Large intestine (tissue), 3 donors: ENCODE measurements around the gene SLC12A2. TPM values are rescaled to one million over a fixed set of nuclear protein-coding genes. Genes with fewer than 3 reads are reported as not detected.

ENCODE experiments used
- DNase-seq, 2 donors: peaks; one replicate each; pipeline versions ENCODE4 v3.0.0 to v3.0.0-alpha.2; 2013
- H3K27ac ChIP-seq: one replicate; pipeline ENCODE4 v1.5.1; 2013; ENCODE audit warnings: low read length
- H3K27me3 ChIP-seq: 2 replicates; pipeline ENCODE4 v1.6.1; 2013; ENCODE audit warnings: low read length; ENCODE audit not compliant: control insufficient read depth, insufficient read depth
- H3K36me3 ChIP-seq: 2 replicates; pipeline ENCODE4 v1.6.1; 2013; ENCODE audit warnings: low read length; ENCODE audit not compliant: control insufficient read depth, insufficient read depth
- H3K4me1 ChIP-seq: one replicate; pipeline ENCODE4 v1.6.1; 2013; ENCODE audit warnings: low read length; ENCODE audit not compliant: control insufficient read depth, insufficient read depth
- H3K4me3 ChIP-seq: one replicate; pipeline ENCODE4 v1.5.1; 2013; ENCODE audit warnings: low read length
- H3K9me3 ChIP-seq: one replicate; pipeline ENCODE4 v1.6.1; 2013; ENCODE audit warnings: mild to moderate bottlenecking, low read depth, low read length, moderate library complexity; ENCODE audit not compliant: control insufficient read depth
- WGBS: methylation state at CpG from one replicate; pipeline ENCODE4 v1.1.5; 2013; ENCODE audit warnings: low lambda C conversion rate; ENCODE audit not compliant: insufficient coverage; 5-methylcytosine and 5-hydroxymethylcytosine counted together
- polyA plus RNA-seq: library from polyadenylated mRNA; unstranded; fragments of 120-200 nt; gene quantifications from one replicate; pipeline ENCODE4 v1.2.1, GENCODE V29; 2013

The SLC12A2 gene
- polyA plus RNA-seq, 1 donor = 86.8 TPM

- WGBS = no CpG with 5 or more reads among the region's 15 CpGs
- H3K27me3 ChIP-seq = no peaks in the 10 kb centered on the region
- H3K9me3 ChIP-seq = no peaks in the 10 kb centered on the region
- H3K4me1 ChIP-seq = no peaks in the 10 kb centered on the region
- H3K36me3 ChIP-seq = no peaks in the 10 kb centered on the region
- no peak overlapping the region for H3K27ac ChIP-seq
- H3K4me3 ChIP-seq = no peak overlapping the region
- no peak for DNase-seq
Observed at GRCh38 chr5:128216860-128217531, 133.4 kb downstream of the SLC12A2 start.

GRCh38 chr5:128220841-128221240 lies 137.3 kb downstream of the SLC12A2 start:
- Histone ChIP-seq H3K27me3 (no peaks in the 10 kb centered on the region), H3K27ac (no peak overlapping the region), H3K4me1 (no peaks in the 10 kb centered on the region), H3K9me3 (no peaks in the 10 kb centered on the region), H3K4me3 (no peak overlapping the region), H3K36me3 (no peaks in the 10 kb centered on the region)
- no peak for DNase-seq
- no CpG with 5 or more reads among the region's 2 CpGs for WGBS

- H3K36me3 ChIP-seq = no peaks in the 10 kb centered on the region
- H3K27me3 ChIP-seq = no peaks in the 10 kb centered on the region
- 100% methylated on average over 1 of the region's 1 CpG for WGBS
- H3K4me3 ChIP-seq = no peak overlapping the region
- H3K9me3 ChIP-seq = no peaks in the 10 kb centered on the region
- no peak for DNase-seq
- H3K4me1 ChIP-seq = no peaks in the 10 kb centered on the region
- no peak overlapping the region for H3K27ac ChIP-seq
Observed at GRCh38 chr5:128224336-128224735, 140.8 kb downstream of the SLC12A2 start.

- WGBS = no CpG with 5 or more reads among the region's 2 CpGs
- no peaks in the 10 kb centered on the region for H3K4me1 ChIP-seq
- no peak overlapping the region for H3K27ac ChIP-seq
Observed at GRCh38 chr5:128225245-128226030, 141.9 kb downstream of the SLC12A2 start.

GRCh38 chr5:128228008-128228407 lies 144.4 kb downstream of the SLC12A2 start:
- no peaks in the 10 kb centered on the region for H3K9me3 ChIP-seq
- no peaks in the 10 kb centered on the region for H3K27me3 ChIP-seq
- H3K4me1 ChIP-seq = no peaks in the 10 kb centered on the region
- no peaks in the 10 kb centered on the region for H3K36me3 ChIP-seq
- H3K27ac ChIP-seq = no peak overlapping the region
- no peak for DNase-seq
- WGBS = no CpG with 5 or more reads among the region's 3 CpGs
- no peak overlapping the region for H3K4me3 ChIP-seq

More at GRCh38 chr5:128225245-128226030, 141.9 kb downstream of the SLC12A2 start:
- no peak for DNase-seq
- H3K27me3 ChIP-seq = no peaks in the 10 kb centered on the region
- no peaks in the 10 kb centered on the region for H3K36me3 ChIP-seq
- H3K4me3 ChIP-seq = no peak overlapping the region
- no peaks in the 10 kb centered on the region for H3K9me3 ChIP-seq

- H3K27ac ChIP-seq = no peak overlapping the region
- no peak for DNase-seq
- no CpG with 5 or more reads among the region's 3 CpGs for WGBS
- no peaks in the 10 kb centered on the region for H3K36me3 ChIP-seq
- no peaks in the 10 kb centered on the region for H3K9me3 ChIP-seq
- no peaks in the 10 kb centered on the region for H3K4me1 ChIP-seq
- no peak overlapping the region for H3K4me3 ChIP-seq
- H3K27me3 ChIP-seq = no peaks in the 10 kb centered on the region
Observed at GRCh38 chr5:128228521-128228920, 145.0 kb downstream of the SLC12A2 start.

GRCh38 chr5:128234928-128235641 lies 151.5 kb downstream of the SLC12A2 start:
- Histone ChIP-seq H3K4me3 (no peak overlapping the region), H3K4me1 (no peaks in the 10 kb centered on the region), H3K9me3 (no peaks in the 10 kb centered on the region), H3K27me3 (no peaks in the 10 kb centered on the region), H3K36me3 (no peaks in the 10 kb centered on the region), H3K27ac (no peak overlapping the region)
- no CpG with 5 or more reads among the region's 7 CpGs for WGBS
- no peak for DNase-seq

- WGBS = no CpG with 5 or more reads among the region's 7 CpGs
- H3K27me3 ChIP-seq = no peaks in the 10 kb centered on the region
- H3K4me1 ChIP-seq = no peaks in the 10 kb centered on the region
- no peaks in the 10 kb centered on the region for H3K36me3 ChIP-seq
- H3K27ac ChIP-seq = no peak overlapping the region
- H3K9me3 ChIP-seq = no peaks in the 10 kb centered on the region
- H3K4me3 ChIP-seq = no peak overlapping the region
- no peak for DNase-seq
Observed at GRCh38 chr5:128236334-128236733, 152.8 kb downstream of the SLC12A2 start.

GRCh38 chr5:128237000-128237399 lies 153.4 kb downstream of the SLC12A2 start:
- Histone ChIP-seq H3K27me3 (no peaks in the 10 kb centered on the region), H3K27ac (no peak overlapping the region), H3K36me3 (no peaks in the 10 kb centered on the region), H3K9me3 (no peaks in the 10 kb centered on the region), H3K4me1 (no peaks in the 10 kb centered on the region), H3K4me3 (no peak overlapping the region)
- no CpG with 5 or more reads among the region's 2 CpGs for WGBS
- no peak for DNase-seq

- no peaks in the 10 kb centered on the region for H3K9me3 ChIP-seq
- 88% methylated on average over 3 of the region's 8 CpGs for WGBS
- no peaks in the 10 kb centered on the region for H3K4me1 ChIP-seq
- DNase-seq = no peak
- H3K27me3 ChIP-seq = no peaks in the 10 kb centered on the region
- no peak overlapping the region for H3K4me3 ChIP-seq
- H3K36me3 ChIP-seq = no peaks in the 10 kb centered on the region
- no peak overlapping the region for H3K27ac ChIP-seq
Observed at GRCh38 chr5:128237546-128237945, 154.0 kb downstream of the SLC12A2 start.
